Measurements from ENCODE around the gene S100A7A.
"Not testable (repeated sequence)": the region's sequence is repeated elsewhere in the genome, so short reads cannot be mapped to it uniquely, and the experiment has no call there.

S100A7A gene

GRCh38 chr1:153443486-153443885 lies 27.2 kb downstream of the S100A7A start:
- TF ChIP-seq CTCF (IDR thresholded peaks at IDR 0.05; ENCODE audit: insufficient read depth, missing control alignments) = no peak
- DNase-seq (ENCODE audit: insufficient read length, low spot score) = no peak
- FAIRE-seq = no peak

GRCh38 chr1:153444078-153444477 lies 27.8 kb downstream of the S100A7A start:
- DNase-seq (ENCODE audit: insufficient read length, low spot score) = no peak
- FAIRE-seq = no peak
- no peak for TF ChIP-seq CTCF (IDR thresholded peaks at IDR 0.05; ENCODE audit: insufficient read depth, missing control alignments)

- FAIRE-seq (no peak), DNase-seq (ENCODE audit: insufficient read length, low spot score) (no peak)
- no peak for TF ChIP-seq CTCF (IDR thresholded peaks at IDR 0.05; ENCODE audit: insufficient read depth, missing control alignments)
Measured at GRCh38 chr1:153447498-153448170, 31.3 kb downstream of the S100A7A start.

GRCh38 chr1:153448851-153449250 lies 32.5 kb downstream of the S100A7A start:
- FAIRE-seq; DNase-seq (ENCODE audit: insufficient read length, low spot score): not testable (repeated sequence)

GRCh38 chr1:153456396-153456795 lies 40.1 kb downstream of the S100A7A start:
- TF ChIP-seq CTCF (IDR thresholded peaks at IDR 0.05; ENCODE audit: insufficient read depth, missing control alignments) = no peak
- FAIRE-seq = no peak
- no peak for DNase-seq (ENCODE audit: insufficient read length, low spot score)

GRCh38 chr1:153459655-153460054 lies 43.3 kb downstream of the S100A7A start:
- FAIRE-seq (no peak), DNase-seq (ENCODE audit: insufficient read length, low spot score) (no peak)
- no peak for TF ChIP-seq CTCF (IDR thresholded peaks at IDR 0.05; ENCODE audit: insufficient read depth, missing control alignments)

- TF ChIP-seq CTCF (IDR thresholded peaks at IDR 0.05; ENCODE audit: insufficient read depth, missing control alignments) = no peak
- DNase-seq (ENCODE audit: insufficient read length, low spot score) = no peak
- no peak for FAIRE-seq
Measured at GRCh38 chr1:153460551-153460950, 44.2 kb downstream of the S100A7A start, which contains the start of gene S100A7. TSS of gene S100A7 (minus strand) at chr1:153460651. CDS start at chr1:153459013, 1,638 bp downstream.

GRCh38 chr1:153462741-153463140 lies 46.4 kb downstream of the S100A7A start:
- DNase-seq (ENCODE audit: insufficient read length, low spot score); FAIRE-seq: not testable (repeated sequence)

Data from D721Med (cell line).